Measurements from ENCODE around the gene C11orf86. TPM values are rescaled to one million over a fixed set of nuclear protein-coding genes. Genes with fewer than 3 reads are reported as not detected.

The C11orf86 gene
- total RNA-seq, 1 donor from 2014 or later, result not detected

DNA sequence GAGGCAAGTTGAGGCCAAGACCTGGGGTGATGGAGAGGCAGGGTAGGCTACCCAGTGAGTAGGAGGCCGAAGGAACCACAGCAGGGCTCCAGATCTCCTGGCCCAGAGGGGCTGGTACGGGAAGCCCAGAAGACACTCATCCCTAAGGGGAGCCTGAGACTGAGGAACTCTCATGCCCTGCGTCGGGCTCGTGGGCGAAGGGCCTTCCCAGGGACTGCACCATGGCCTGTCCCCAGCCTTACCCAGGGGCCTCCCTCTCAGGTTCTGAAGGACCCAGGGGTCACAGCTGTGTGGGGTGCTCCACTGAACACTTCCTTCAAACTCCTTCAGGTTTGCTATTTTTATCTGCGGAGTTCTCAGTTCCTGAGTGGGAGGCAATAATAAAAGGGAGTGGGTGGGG, 32.0 kb downstream of the C11orf86 start:
- Mint-ChIP-seq H3K27me3 (ENCODE audit: unreplicated experiment) (peaks cover 3% of the 10 kb centered on the region), H3K27ac (ENCODE audit: unreplicated experiment) (no peak overlapping the region), H3K4me3 (ENCODE audit: unreplicated experiment) (no peak overlapping the region), H3K36me3 (ENCODE audit: unreplicated experiment) (no peaks in the 10 kb centered on the region), H3K4me1 (ENCODE audit: low read depth, unreplicated experiment) (peaks cover 4% of the 10 kb centered on the region), H3K9me3 (ENCODE audit: unreplicated experiment) (no peaks in the 10 kb centered on the region)
- DNase-seq, result no peak
- TF ChIP-seq, protein P1, sequence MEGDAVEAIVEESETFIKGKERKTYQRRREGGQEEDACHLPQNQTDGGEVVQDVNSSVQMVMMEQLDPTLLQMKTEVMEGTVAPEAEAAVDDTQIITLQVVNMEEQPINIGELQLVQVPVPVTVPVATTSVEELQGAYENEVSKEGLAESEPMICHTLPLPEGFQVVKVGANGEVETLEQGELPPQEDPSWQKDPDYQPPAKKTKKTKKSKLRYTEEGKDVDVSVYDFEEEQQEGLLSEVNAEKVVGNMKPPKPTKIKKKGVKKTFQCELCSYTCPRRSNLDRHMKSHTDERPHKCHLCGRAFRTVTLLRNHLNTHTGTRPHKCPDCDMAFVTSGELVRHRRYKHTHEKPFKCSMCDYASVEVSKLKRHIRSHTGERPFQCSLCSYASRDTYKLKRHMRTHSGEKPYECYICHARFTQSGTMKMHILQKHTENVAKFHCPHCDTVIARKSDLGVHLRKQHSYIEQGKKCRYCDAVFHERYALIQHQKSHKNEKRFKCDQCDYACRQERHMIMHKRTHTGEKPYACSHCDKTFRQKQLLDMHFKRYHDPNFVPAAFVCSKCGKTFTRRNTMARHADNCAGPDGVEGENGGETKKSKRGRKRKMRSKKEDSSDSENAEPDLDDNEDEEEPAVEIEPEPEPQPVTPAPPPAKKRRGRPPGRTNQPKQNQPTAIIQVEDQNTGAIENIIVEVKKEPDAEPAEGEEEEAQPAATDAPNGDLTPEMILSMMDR (IDR thresholded peaks at IDR 0.05; ENCODE audit: partially characterized antibody, unreplicated experiment), result no peak

DNA sequence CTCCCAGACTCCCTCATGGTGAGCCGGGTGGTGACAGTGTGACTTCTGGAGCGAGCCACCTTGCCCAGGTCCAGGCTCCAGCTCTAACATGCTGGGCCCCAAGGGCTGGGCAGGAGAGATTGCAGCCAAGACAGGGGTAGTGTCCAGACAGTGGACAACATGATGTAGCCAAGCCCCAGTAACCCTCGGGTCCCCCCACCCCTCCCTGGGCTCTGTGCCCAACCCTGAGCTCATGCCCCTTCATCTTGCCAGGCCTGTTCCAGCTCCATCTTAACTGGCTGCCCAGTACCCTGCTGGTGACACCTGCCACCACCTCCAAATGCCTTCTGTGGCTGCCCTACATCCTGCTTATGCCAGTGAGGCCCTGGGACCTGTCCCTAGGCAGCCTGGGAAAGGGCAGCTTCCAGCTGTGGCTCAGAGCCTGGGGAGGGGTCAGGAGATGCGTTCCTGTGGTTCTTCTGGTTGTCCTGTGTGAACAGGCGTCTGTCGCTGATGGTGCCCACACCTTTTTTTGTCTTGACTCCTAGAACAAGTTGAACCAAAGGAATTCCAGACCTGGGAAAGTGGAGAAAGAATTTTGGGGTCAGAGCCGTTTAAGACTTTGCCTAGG, 35.3 kb downstream of the C11orf86 start:
- Mint-ChIP-seq H3K27me3 (ENCODE audit: unreplicated experiment) (peaks cover 3% of the 10 kb centered on the region), H3K4me1 (ENCODE audit: low read depth, unreplicated experiment) (no peaks in the 10 kb centered on the region), H3K36me3 (ENCODE audit: unreplicated experiment) (no peaks in the 10 kb centered on the region), H3K27ac (ENCODE audit: unreplicated experiment) (no peak overlapping the region), H3K4me3 (ENCODE audit: unreplicated experiment) (no peak overlapping the region), H3K9me3 (ENCODE audit: unreplicated experiment) (no peaks in the 10 kb centered on the region)
- DNase-seq, result no peak
- TF ChIP-seq, protein P1 (IDR thresholded peaks at IDR 0.05; ENCODE audit: partially characterized antibody, unreplicated experiment), result no peak

DNA sequence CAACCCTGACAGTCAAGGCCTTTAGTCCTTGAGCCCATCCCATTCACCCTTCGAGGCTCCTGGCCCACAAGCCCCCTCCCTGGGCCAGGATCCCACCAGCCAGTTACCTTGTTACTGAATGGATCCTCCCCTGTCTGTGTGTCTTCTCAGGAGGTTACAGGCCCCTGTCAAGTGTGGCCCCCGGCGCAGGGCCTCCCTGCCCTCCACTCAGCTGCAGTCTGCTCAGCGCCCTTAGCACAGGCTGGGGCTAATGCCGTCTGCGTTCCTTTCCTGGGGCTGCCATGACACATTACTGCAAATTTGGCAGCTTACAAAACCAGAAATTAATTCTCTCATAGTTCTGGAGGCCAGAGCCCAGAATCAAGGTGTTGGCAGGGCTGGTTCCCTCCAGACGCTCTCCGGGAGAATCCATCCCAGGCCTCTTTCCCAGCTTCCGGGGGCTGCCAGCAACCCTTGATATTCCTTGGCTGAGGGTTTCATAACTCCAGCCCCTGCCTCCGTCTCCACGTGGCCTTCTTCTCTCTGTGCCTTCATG, 38.5 kb downstream of the C11orf86 start:
- no peak overlapping the region for H3K27ac Mint-ChIP-seq (ENCODE audit: unreplicated experiment)
- no peaks in the 10 kb centered on the region for H3K27me3 Mint-ChIP-seq (ENCODE audit: unreplicated experiment)
- TF ChIP-seq, protein P1 (IDR thresholded peaks at IDR 0.05; ENCODE audit: partially characterized antibody, unreplicated experiment), result no peak
- peaks cover 2% of the 10 kb centered on the region for H3K4me1 Mint-ChIP-seq (ENCODE audit: low read depth, unreplicated experiment)
- no peak for DNase-seq
- no peaks in the 10 kb centered on the region for H3K36me3 Mint-ChIP-seq (ENCODE audit: unreplicated experiment)
- peaks cover under 1% of the 10 kb centered on the region for H3K9me3 Mint-ChIP-seq (ENCODE audit: unreplicated experiment)
- no peak overlapping the region for H3K4me3 Mint-ChIP-seq (ENCODE audit: unreplicated experiment)

DNA sequence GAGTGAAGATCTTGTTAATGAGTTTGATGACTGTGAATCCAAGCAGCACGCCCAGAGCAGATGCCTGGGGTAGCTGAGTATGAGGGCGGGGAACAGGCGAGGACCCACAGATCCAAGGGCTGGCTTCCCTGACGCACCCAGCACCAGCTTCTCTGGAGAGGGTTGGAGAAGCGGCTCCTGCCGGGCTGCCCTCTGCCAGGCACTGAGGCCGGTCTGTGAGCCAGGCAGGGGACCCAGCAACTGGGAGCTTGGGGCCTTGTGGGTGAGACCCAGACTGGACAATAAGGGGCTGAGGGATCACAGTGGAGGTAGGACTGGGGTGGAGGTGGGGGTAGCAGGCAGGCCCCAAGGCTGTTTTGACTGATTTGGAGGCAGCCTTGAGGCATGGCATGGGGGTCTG, 39.2 kb downstream of the C11orf86 start:
- Mint-ChIP-seq H3K9me3 (ENCODE audit: unreplicated experiment) (peaks cover 4% of the 10 kb centered on the region), H3K27me3 (ENCODE audit: unreplicated experiment) (no peaks in the 10 kb centered on the region), H3K36me3 (ENCODE audit: unreplicated experiment) (no peaks in the 10 kb centered on the region), H3K27ac (ENCODE audit: unreplicated experiment) (no peak overlapping the region), H3K4me3 (ENCODE audit: unreplicated experiment) (no peak overlapping the region), H3K4me1 (ENCODE audit: low read depth, unreplicated experiment) (peaks cover 2% of the 10 kb centered on the region)
- DNase-seq, result no peak
- TF ChIP-seq, protein P1 (IDR thresholded peaks at IDR 0.05; ENCODE audit: partially characterized antibody, unreplicated experiment), result no peak

DNA sequence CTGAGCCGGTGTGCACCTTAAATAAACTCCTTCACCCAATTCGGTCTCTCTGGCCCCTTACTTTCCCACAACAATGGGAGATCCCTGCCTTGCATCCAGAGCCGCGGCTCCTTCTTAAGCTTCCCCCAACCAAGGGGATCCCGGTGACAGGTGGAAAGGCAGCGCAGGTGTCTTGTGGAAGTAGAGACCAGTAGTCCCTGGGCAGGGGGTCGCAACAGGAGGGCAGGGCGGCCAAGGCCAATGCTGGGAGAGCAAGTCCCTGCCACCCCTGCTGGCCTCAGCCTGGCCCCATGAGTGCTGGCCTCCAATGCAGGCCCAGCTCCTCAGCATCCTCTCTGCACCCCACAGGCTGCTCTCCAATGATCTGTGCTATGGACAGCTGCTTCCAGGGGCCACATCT, 39.9 kb downstream of the C11orf86 start:
- TF ChIP-seq, protein P1 (IDR thresholded peaks at IDR 0.05; ENCODE audit: partially characterized antibody, unreplicated experiment), result no peak
- Mint-ChIP-seq H3K4me1 (ENCODE audit: low read depth, unreplicated experiment) (peaks cover 2% of the 10 kb centered on the region), H3K36me3 (ENCODE audit: unreplicated experiment) (no peaks in the 10 kb centered on the region), H3K27me3 (ENCODE audit: unreplicated experiment) (peaks cover 2% of the 10 kb centered on the region), H3K4me3 (ENCODE audit: unreplicated experiment) (no peak overlapping the region), H3K27ac (ENCODE audit: unreplicated experiment) (no peak overlapping the region), H3K9me3 (ENCODE audit: unreplicated experiment) (peaks cover 4% of the 10 kb centered on the region)
- DNase-seq, result no peak
